Stromal cell of bone marrow (primary cell): ENCODE measurements around the gene RAB8A.
A peak's percentile ranks its signal among the peaks of the same experiment; 100 is the strongest.
"Not testable (repeated sequence)": the region's sequence is repeated elsewhere in the genome, so short reads cannot be mapped to it uniquely, and the experiment has no call there.

Experiments used
- DNase-seq: peaks from one replicate; pipeline ENCODE4 v3.0.0-alpha.2; 2012; ENCODE audit warnings: low read depth

RAB8A gene

DNA sequence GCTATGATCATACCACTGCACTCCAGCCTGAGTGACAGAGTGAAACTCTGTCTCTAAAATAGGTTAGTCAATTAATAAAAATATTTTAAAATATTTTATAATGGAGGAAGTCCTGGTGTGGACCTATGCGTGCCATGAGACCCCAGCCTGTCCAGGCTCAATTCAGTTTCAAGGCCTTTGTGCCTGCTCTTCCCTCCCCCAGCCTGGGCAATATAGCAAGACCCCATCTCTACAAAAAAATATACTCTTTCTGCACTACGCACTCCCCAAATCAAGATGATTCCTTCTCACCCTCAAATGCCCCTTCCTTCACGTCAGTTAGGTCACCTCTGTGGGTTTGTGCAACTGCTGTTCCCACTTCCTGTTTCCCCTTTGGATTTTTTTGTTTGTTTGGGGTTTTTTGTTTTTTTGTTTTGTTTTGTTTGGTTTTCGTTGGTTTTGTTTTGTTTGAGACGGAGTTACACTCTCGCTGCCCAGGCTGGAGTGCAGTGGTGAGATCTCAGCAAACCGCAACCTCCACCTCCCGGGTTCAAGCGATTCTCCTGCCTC lies 30.4 kb downstream of the RAB8A start:
- no peak for DNase-seq

DNA sequence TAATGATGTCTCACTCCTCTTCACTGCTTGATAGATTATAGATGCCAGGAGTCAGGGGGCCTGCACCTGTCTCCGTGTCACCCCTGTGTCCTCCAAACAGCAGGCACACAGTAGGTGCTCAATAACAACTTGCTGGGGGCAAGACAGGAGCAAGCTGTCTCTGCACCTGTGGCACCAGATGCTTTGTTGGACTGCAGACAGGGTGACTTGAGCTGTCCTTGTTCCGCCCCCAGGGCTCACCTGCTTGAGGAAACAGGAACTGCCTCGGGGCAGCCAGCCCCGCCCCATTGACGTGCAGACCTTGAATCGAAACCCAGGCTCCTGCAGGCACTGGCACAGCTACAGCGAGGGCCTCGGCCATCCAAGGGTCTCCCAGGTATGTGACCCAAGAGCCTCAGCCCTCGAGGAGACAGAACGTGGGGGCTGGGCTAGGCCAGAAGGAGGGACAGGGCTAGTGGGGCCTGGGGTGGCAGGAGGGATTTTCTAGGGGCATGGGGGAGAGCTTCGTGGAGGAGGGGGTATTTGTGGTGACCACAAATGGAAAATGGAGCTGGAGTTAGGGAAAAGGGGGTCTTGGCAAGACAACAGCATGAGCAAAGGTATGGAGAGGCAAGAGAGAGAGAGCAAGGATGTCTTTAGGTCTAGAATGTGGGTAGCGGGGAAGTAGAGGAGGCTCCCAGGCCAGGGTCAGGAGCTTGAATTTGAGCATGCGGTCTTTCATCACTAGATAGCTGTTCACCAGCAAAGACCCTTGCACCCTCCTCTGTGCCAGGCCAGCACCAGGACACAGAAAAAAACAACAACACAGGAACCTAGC lies 31.9 kb downstream of the RAB8A start, which contains the start of gene HSH2D:
TSS of gene HSH2D (plus strand) at position 287 of the 817 bp plus-strand sequence. CDS start 5,066 bp downstream, outside the sequence.
- no peak for DNase-seq

DNA sequence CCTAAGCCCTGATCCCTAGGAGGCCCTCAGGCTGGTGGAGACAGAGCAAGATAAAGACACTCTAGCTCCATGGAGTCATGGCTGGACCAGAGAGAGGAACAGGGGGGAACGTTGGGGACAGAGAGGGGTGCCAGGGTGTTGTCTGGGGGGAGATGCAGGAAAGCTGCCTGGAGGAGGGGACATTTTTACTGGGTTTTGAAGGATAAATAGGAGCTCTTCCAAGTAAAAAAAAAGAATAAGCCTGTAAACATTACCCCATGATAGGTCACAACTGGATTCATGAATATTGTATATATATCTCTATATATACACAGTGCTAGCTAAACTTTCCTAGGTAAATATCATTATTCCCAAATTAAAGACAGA lies 32.5 kb downstream of the RAB8A start:
- DNase-seq, result no peak

DNA sequence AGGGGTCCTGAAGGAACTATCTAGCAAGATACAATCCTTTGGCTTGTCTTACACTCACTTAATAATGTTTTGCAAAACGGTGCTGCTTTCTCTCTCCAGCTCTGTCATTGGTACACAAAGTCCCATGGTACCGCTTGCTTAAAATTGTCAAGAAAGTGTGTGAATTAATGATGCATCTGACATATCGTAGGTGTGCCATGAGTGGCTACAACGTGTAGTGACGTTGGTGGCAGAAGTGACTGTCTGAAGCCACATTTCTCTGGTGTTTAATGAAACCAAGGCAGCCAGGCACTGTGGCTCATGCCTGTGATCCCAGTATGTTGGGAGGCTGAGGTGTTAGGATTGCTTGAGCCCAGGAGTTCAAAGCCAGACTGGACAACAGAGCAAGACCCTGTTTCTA lies 34.4 kb downstream of the RAB8A start:
- no peak for DNase-seq

DNA sequence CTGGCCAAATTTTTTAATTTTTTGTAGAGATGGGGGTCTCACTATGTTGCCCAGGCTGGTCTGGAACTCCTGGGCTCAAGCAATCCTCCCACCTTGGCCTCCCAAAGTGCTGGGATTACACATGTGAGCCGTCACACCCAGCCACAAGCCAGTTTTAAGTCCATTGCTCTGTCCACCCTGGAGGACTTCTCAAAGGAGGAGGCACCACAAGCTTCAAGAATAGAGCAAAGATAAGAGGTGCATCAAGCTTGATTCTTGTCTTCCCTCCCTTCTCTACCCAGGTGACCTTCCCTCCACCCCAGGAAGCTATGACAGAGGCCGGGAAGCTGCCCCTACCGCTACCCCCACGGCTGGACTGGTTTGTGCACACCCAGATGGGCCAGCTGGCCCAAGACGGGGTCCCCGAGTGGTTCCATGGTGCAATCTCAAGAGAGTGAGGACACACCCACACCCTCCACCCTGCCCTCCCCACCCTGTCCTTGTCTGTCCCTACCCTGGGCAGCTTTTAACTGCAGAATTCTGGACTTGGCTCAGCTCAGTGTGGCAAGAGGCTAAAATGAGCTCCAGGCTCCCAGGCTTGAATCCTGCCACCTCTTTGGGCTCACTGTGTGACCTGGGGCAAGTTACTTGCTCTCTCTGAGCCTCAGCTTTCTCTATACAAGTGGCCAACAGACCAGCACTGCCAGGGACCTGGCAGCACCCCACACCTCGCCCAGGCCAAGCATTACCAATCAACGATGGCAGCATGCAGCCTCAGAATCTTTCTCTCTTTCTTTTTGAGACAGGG lies 36.9 kb downstream of the RAB8A start:
- DNase-seq, result no peak

DNA sequence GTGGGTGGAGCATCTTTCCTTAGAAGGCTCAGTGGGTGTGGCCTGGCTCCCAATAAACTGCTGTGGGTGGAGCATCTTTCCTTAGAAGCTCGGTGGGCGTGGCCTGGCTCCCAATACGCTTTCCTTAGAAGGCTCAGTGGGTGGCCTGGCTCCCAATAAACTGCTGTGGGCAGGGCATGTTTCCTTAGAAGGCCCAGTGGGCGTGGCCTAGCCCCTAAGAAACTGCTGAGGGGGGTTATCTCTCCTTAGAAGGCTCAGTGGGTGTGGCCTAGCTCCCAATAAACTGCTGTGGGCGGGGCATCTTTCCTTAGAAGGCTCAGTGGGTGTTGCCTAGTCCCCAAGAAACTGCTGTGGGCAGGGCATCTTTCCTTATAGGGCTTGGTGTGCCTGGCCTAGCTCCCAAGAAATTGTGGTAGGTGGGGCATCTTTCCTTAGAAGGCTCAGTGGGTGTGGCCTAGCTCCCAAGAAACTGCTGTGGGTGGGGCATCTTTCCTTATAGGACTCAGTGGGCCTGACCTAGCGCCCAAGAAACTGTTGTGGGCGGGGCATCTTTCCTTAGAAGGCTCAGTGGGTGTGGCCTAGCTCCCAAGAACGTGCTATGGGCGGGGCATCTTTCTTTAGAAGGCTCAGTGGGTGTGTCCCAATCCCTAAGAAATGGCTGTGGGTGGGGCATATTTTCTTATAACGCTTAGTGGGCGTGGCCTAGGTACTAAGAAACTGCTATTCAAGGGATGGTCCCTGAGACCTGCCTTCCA lies 42.1 kb downstream of the RAB8A start:
- DNase-seq, result no peak

DNA sequence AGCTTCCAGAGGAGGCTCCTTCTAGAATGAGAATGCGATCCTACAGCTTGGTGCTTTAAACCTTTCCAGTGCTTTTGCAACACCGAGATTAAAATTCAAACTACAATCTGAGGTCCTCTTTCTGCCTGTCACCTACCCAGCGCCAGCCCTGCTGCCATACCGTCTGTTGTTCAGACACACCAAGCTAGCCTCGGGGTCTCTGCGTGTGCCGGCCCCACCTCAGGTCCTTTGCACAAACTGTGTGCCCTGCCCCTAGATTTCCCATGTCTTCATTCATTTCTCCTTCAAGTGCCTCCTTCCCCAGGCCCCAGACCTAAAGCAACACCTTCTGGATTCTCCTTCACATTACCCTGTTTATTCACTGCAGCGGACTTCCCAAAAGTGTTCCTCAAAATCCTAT lies 42.9 kb downstream of the RAB8A start:
- no peak for DNase-seq

DNA sequence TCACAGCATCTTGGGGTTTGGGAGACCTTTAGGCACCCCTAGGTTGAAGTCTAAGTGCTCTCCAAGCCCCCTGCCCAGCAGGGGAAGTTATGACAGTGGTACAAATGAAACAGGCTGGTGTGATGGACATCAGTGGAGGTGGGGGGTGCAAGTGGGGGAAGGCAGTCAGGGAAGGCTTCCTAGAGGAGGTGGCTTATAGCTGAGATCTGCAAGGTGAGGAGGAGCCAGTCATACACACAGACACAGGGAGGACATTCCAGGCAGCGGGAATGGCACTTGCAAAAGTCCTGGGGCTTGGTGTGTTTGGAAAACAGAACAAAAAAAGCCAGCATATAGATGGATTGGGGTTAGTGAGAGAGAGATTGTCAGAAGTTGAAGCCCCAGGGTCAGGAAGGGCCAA lies 43.4 kb downstream of the RAB8A start:
- DNase-seq, result no peak

DNA sequence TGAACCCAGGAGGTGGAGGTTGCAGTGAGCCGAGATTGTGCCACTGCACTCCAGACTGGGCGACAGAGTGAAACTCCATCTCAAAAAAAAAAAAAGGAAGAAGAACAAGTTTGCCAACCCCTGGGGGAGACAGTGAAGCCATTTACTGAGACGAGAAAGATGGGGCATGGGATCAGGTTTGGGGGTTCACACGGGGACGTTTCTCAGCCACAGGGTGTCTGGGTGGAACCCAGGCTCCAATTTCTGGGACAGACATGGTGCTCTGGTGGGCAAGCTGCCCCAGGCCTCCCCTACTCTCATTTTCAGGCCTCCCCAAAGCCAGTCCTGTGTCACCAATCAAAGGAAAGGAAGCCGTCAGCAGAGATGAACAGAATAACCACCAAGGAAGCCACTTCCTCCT lies 45.2 kb downstream of the RAB8A start:
- no peak for DNase-seq

DNA sequence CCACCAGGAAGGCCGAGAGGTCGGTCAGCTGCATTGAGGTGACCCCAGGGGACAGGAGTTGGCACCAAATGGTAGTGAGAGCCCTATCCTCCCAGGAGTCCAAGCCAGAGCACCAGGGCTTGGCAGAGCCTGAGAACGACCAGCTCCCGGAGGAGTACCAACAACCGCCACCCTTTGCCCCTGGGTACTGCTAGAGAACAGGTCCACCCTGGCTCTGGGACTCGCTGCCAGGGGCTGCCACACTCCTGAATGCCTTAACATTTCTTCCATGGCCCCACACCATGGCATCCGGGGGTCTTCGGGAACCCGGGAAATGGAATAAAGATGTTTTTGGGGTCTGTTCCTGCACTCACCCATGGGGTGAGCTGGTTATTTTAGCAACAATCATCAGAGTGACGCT lies 45.9 kb downstream of the RAB8A start:
- no peak for DNase-seq

DNA sequence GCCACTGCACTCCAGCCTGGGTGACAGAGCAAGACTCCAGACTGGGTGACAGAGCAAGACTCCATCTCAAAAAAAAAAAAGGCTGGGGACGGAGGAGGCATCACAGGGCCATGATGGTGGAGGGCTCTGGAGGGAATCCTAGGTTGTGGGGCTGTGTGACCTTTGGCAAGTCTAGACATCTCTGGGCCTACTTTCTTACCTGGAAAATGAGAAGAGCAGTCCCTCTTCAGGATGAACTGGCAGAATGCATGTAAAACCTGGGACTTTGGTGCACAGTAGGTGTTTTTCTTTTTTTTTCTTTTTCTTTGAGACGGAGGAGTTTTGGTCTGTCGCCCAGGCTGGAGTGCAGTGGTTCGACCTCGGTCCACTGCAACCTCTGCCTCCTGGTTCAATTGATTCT lies 48.0 kb downstream of the RAB8A start:
- no peak for DNase-seq

DNA sequence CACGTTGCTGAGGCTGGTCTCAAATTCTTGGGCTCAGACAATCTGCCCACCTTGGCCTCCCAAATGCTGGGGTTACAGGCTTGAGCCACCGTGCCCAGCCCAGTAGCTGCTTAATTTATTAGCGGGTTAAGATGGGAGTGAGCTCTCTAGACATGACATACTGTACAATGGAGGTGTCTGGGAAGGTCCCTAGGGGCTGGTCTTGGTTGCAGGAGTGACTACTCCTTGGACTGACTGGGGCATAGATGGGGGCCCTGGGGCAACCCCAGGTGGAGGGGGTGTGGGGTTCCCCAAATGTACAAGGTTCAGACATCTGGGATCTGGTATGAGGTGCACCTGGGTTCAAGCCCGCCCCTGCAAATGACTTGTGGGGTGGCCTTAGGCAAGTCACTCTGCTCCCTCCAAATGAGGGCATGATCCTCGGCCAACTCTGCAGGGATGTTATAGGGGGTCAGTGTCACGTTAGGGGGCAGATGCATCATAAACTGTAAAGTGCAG lies 48.8 kb downstream of the RAB8A start:
- DNase-seq, result no peak

DNA sequence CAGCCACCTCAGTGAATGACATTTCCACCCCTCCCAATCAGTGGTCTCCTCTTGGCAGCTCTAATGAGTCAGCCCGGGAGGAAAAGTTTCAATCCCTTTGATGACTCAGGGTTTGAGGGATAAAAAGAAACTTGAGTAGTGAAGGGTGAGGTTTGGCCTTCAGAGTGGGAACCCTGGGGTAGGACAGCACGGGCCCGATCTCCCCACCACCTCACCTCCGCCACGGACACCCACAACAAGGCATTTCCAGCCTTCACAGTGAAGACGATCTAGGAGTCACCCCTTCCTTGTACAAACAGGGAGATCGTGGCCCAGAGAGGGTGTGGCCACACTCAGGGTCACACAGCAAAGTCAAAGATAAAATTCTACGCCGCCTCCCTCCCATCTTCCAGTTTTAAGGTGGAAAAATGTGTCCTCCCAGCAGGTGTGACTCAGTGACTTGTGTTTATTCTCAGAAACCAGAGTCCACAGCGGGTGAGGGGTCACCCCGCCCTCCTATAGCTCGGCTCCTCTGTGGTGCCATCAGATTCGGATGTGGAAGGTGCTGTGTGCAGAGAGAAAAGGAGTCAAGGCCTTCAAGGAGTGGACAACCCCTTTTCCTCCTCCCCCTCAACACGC lies 49.4 kb downstream of the RAB8A start:
- peak; percentile 73 for DNase-seq

DNA sequence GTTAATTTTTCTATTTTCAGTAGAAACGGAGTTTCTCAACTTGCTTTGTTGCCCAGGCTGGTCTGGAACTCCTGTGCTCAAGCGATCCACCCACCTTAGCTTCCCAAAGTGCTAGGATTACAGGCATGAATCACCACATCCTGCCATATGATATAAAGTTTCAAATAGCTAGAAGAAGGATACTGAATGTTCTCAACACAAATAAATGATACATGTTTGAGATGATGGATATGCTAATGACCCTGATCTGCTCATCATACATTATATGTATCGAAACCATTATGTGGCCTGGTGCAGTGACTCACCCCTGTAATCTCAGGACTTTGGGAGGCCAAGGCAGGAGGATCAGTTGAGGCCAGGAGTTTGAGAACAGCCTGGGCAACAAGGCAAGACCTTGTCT lies 50.2 kb downstream of the RAB8A start:
- peak; percentile 59 for DNase-seq

DNA sequence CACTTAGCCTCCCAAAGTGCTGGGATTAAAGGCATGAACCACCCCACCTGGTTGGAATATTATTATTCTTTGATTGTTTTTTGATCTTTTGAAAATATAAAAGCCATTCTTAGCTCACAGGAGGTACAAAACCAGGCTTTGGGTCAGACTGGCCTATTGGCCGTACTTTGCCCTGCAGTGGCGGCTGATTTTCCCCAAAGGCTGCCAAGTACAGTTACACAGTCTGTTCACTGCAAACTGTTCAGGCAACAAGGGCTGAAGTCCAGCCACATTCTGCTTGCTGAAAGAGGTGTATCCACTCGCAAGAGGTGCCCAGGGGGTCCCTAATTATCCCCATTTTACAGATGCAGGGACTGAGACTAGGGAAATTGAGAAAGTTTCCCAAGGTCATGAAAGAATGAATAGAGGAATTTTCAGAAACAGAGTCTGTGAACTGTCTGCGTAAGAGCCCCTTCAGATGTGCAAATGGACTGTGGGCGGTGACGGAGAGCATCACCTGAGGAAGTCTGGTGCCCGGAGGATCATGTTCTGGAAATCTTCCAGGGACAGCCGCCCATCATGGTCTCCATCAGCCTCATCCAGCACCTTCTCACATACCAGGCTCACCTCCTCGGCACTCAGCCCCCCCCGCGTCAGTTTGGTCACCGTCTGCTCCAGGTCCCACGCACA lies 52.7 kb downstream of the RAB8A start:
- no peak for DNase-seq

DNA sequence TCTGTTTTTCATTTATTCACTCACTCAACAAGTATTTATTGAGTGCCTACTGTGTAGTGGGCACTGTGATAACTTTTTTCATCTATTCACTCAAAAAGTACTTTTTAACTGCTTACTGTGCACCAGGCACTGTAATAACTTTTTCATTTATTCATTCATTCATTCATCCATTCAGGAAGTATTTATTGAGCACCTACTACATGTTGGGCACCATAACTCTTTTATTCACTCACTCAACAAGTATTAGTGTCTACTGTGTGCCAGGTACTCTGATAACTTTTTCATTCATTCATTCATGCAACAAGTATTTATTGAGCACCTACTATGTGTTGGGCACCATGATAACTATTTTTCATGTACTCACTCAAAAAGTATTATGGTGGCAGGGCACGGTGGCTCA lies 54.7 kb downstream of the RAB8A start:
- DNase-seq, result no peak

DNA sequence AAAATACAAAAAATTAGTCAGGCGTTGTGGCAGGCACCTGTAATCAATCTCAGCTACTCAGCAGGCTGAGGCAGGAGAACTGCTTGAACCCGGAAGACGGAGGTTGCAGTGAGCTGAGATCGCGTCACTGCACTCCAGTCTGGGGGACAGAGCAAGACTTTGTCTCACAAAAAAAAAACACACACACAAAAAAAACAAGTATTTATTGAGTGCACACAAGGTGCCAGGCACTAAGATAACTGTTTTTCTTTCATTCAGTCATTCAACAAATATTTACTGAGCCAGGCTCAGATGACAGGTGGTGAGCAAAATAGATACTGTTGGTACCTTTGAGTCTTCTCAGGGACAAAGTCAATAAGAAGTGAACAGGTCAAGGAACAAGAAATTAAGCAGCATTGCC lies 55.4 kb downstream of the RAB8A start:
- no peak for DNase-seq

DNA sequence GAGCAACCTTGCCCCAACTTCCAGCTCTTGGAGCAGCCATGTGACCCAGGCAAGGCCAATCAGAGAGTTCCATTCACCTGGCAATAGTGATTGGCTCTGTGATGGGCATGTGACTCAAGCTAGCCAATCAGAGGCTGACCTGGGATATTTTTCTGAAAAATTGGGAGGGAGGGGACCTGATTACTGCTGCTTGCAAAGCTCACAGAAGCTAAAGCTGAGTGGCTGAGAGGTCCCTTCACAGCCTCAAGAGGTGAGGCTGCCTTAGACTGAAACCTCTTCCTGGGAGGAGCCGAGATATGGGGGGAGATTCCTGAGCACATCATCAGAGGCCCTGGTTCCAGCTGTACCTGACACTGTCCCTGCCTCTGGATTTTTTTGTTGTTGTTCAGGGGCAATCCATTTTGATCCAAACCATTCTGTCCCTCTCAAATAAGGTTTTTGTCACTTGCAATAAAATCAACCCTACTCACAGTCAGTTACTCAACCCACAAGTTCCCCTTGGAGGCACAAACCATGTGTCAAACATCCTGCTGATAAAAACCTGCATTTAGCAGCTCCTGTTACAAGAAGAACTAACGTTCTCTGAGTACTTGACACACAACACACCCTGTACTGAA lies 56.9 kb downstream of the RAB8A start:
- DNase-seq, result no peak

DNA sequence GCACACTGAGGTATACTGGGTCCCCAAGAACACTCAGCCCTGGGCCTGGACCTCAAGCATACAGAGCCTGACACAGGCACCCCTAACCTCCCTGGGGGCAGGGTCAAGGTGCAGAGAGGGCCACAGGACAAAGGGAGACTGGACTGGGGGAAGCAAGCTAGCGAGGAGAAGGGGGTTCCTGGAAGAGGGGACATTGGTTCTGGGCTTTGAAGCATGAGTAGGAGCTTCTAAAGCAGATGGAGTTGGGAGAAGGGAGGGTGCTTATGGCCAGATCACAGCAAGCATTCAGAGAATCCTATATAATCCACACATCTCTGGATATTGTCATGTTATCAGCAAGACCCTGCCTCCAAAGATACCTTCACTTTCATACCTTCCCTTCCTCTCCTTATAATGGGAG lies 58.4 kb downstream of the RAB8A start:
- DNase-seq, result no peak

DNA sequence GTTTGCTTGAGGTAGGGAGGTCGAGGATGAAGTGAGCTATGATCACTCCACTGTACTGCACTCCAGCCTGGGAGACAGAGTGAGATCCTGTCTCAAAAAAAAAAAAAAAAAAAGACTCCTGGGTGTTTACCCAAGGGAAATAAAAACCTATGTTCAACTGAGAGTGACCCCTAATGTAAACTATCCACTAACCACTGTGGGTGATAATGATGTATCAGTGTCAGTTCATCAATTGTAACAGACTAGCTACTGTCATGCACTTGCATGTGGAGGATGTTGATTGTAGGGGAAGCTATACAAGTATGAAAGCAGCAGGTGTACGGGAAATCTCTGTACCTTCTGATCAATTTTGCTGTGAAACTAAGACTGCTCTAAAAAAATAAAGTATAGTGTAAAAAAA lies 64.3 kb downstream of the RAB8A start:
- DNase-seq, result no peak

DNA sequence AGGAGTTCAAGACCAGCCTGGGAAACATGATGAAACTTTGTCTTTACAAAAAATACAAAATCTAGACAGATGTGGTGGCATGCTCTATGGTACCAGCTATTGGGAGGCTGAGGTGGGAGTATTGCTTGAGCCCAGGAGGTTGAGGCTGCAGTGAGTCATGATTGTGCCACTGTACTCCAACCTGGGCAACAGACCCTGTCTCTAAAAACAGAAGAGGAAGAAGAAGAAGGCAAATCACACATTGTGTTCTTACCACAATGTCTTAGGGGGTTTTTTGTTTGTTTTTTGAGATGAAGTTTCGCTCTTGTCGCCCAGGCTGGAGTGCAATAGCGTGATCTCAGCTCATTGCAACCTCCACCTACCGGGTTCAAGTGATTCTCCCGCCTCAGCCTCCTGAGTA lies 67.2 kb downstream of the RAB8A start:
- not testable (repeated sequence) for DNase-seq
